Stimulated activated CD8-positive, alpha-beta memory T cell treated with anti-CD3 and anti-CD28 coated beads, Interleukin-12 subunit alpha, Interleukin-12 subunit beta, amount 100 ng/mL, for 1 hour (primary cell): ENCODE measurements around the gene EVI2A.
"Not testable (repeated sequence)": the region's sequence is repeated elsewhere in the genome, so short reads cannot be mapped to it uniquely, and the experiment has no call there.

Source experiments
- DNase-seq: peaks from one replicate; pipeline ENCODE4 v3.0.0-alpha.2; 2020; ENCODE audit warnings: low read depth

EVI2A gene

GRCh38 chr17:31321481-31321880 is at the start of gene EVI2A:
TSS of gene EVI2A (minus strand) at chr17:31321622. CDS start at chr17:31319013, 2,609 bp downstream.
- peak; percentile 71 for DNase-seq

GRCh38 chr17:31369266-31369665 is 47.8 kb upstream of the EVI2A start:
- DNase-seq: no peak

GRCh38 chr17:31366088-31366487 is 44.7 kb upstream of the EVI2A start:
- DNase-seq: no peak

GRCh38 chr17:31364012-31364411 is 42.6 kb upstream of the EVI2A start:
- DNase-seq: no peak

- DNase-seq: no peak
These were observed 36.5 kb upstream of the EVI2A start for GRCh38 chr17:31357839-31358394.

GRCh38 chr17:31357091-31357490 is 35.7 kb upstream of the EVI2A start:
- no peak for DNase-seq

- no peak for DNase-seq
These were observed 34.5 kb upstream of the EVI2A start for GRCh38 chr17:31355935-31356334.

- DNase-seq: no peak
These were observed 28.0 kb upstream of the EVI2A start for GRCh38 chr17:31349454-31349853.

- DNase-seq: not testable (repeated sequence)
These were observed 23.8 kb upstream of the EVI2A start for GRCh38 chr17:31345191-31345747.

- DNase-seq: no peak
These were observed 18.7 kb upstream of the EVI2A start for GRCh38 chr17:31339906-31340661.

GRCh38 chr17:31329221-31329620 is 7.8 kb upstream of the EVI2A start:
- no peak for DNase-seq

GRCh38 chr17:31328160-31328535 is 6.7 kb upstream of the EVI2A start:
- no peak for DNase-seq

GRCh38 chr17:31327534-31328159 is 6.2 kb upstream of the EVI2A start:
- DNase-seq: no peak

GRCh38 chr17:31323551-31323950 is 2.1 kb upstream of the EVI2A start:
- no peak for DNase-seq

GRCh38 chr17:31321966-31322365 is 544 bp upstream of the EVI2A start:
- DNase-seq: no peak

GRCh38 chr17:31320791-31321190 is 631 bp downstream of the EVI2A start:
- no peak for DNase-seq

GRCh38 chr17:31320241-31320640 is 1.2 kb downstream of the EVI2A start:
- DNase-seq: no peak

GRCh38 chr17:31318851-31319661 is 2.4 kb downstream of the EVI2A start:
- no peak for DNase-seq

- peak; percentile 45 for DNase-seq
These were observed 3.1 kb downstream of the EVI2A start for GRCh38 chr17:31318298-31318801.

- DNase-seq: no peak
These were observed 6.7 kb downstream of the EVI2A start for GRCh38 chr17:31314782-31315100.

GRCh38 chr17:31313982-31314781 is 7.2 kb downstream of the EVI2A start, which contains the start of gene EVI2B:
TSS of gene EVI2B (minus strand) at chr17:31314054. CDS start at chr17:31305609, 8,445 bp downstream.
- no peak for DNase-seq
